Endothelial cell of umbilical vein (primary cell): ENCODE results near the gene ASB13. TPM values are rescaled to one million over a fixed set of nuclear protein-coding genes. Genes with fewer than 3 reads are reported as not detected.

Experiments
- BruUV-seq: library from RNA; stranded (reverse); fragments of 400-500 nt; replicated peaks from 2 replicates; lab custom pipeline; 2021; lab: Mats Ljungman, UMichigan
- CTCF ChIA-PET: fragments of 300-600, 350-600 bp; sonication (Branson Sonifier 250); formaldehyde crosslinking; loops from one replicate; lab custom pipeline; 2021; ENCODE audit warnings: antibody characterized with exemption, inconsistent platforms; lab: Charles Lee
- POLR2A ChIA-PET: fragments of 300-600, 350-600 bp; sonication (Branson Sonifier 250); formaldehyde crosslinking; loops from one replicate; lab custom pipeline; 2021; ENCODE audit warnings: antibody characterized with exemption, inconsistent platforms; lab: Charles Lee
- DNase-seq: peaks from one replicate; pipeline ENCODE4 v3.0.0-alpha.2; 2011; ENCODE audit warnings: low read depth, low spot score
- FAIRE-seq: peaks from 2 replicates; lab custom pipeline; 2011; peaks lifted over from hg19 to GRCh38; lab: Jason Lieb, UNC
- H2AFZ ChIP-seq: 2 replicates; pipeline ENCODE4 v1.6.0; 2012; ENCODE audit warnings: low read depth, low read length, control low read depth, inconsistent platforms
- H3K27ac ChIP-seq: 2 replicates; pipeline ENCODE4 v1.5.1; 2011; ENCODE audit warnings: low read depth, mild to moderate bottlenecking, control low read depth, low read length, moderate library complexity; ENCODE audit not compliant: insufficient read depth
- H3K27me3 ChIP-seq, 2 experiments: 2 replicates each; pipeline versions ENCODE4 v1.6.0 to v1.6.1; 2011; ENCODE audit warnings: low read length in 2 of 2, mixed read lengths in 1 of 2; ENCODE audit not compliant: control insufficient read depth in 2 of 2, insufficient read depth in 2 of 2
- H3K36me3 ChIP-seq, 2 experiments: 2 replicates in 1 of 2; 3 replicates in 1 of 2; pipeline ENCODE4 v1.5.1; 2011; ENCODE audit warnings: low read length in 2 of 2, mild to moderate bottlenecking in 1 of 2, moderate library complexity in 1 of 2; ENCODE audit not compliant: control insufficient read depth in 2 of 2, insufficient read depth in 2 of 2; ENCODE audit errors: extremely low read depth in 1 of 2
- H3K4me1 ChIP-seq: 3 replicates; pipeline ENCODE4 v1.5.1; 2011; ENCODE audit warnings: mild to moderate bottlenecking, low read length; ENCODE audit not compliant: control insufficient read depth, insufficient read depth; ENCODE audit errors: extremely low read depth
- H3K4me2 ChIP-seq: 2 replicates; pipeline ENCODE4 v1.6.1; 2011; ENCODE audit warnings: low read length, control low read depth, mixed read lengths; ENCODE audit not compliant: insufficient read depth
- H3K4me3 ChIP-seq, 3 experiments: fragments of 200-600 bp in 1 of 3; sonication (generic), shearing (Covaris generic) in 1 of 3; replicated peaks in 1 of 3; 2 replicates each; pipeline ENCODE4 v1.5.1; 2011 to 2016; ENCODE audit warnings: control low read depth in 3 of 3, low read length in 3 of 3, mild to moderate bottlenecking in 2 of 3, inconsistent platforms in 1 of 3, low read depth in 1 of 3, moderate library complexity in 1 of 3; ENCODE audit not compliant: insufficient read depth in 1 of 3
- H3K79me2 ChIP-seq: 2 replicates; pipeline ENCODE4 v1.6.0; 2012; ENCODE audit warnings: low read length, inconsistent platforms; ENCODE audit not compliant: control insufficient read depth, insufficient read depth
- H3K9ac ChIP-seq: replicated peaks from 2 replicates; pipeline ENCODE3; 2011; ENCODE audit warnings: low read length, control low read depth; ENCODE audit not compliant: insufficient read depth; ENCODE audit errors: extremely low read depth
- H3K9me1 ChIP-seq: replicated peaks from 3 replicates; pipeline ENCODE4 v1.6.0; 2011; ENCODE audit warnings: mild to moderate bottlenecking, low read length; ENCODE audit not compliant: control insufficient read depth, insufficient read depth; ENCODE audit errors: extremely low read depth
- H3K9me3 ChIP-seq: replicated peaks from 2 replicates; pipeline ENCODE4 v1.5.1; 2012; ENCODE audit warnings: low read length, inconsistent platforms; ENCODE audit not compliant: control insufficient read depth, insufficient read depth
- H4K20me1 ChIP-seq: replicated peaks from 2 replicates; pipeline ENCODE3; 2011; ENCODE audit warnings: mild to moderate bottlenecking, low read length; ENCODE audit not compliant: control insufficient read depth, insufficient read depth; ENCODE audit errors: extremely low read depth
- EZH2 ChIP-seq: IDR thresholded peaks from 2 replicates; pipeline ENCODE4 v1.6.1; 2012; ENCODE audit warnings: borderline replicate concordance, low read depth, mild to moderate bottlenecking, moderate library complexity, low read length, inconsistent platforms; ENCODE audit not compliant: severe bottlenecking
- FOS ChIP-seq: IDR thresholded peaks from 2 replicates; pipeline ENCODE4 v1.6.1; 2011; ENCODE audit warnings: mild to moderate bottlenecking, low read length, moderate library complexity, borderline replicate concordance; ENCODE audit not compliant: insufficient read depth
- GATA2 ChIP-seq: IDR thresholded peaks from 2 replicates; pipeline ENCODE4 v1.7.0; 2011; ENCODE audit warnings: low read depth, mild to moderate bottlenecking, moderate library complexity, mixed read lengths, low read length; ENCODE audit not compliant: insufficient read length, insufficient read depth
- JUN ChIP-seq: IDR thresholded peaks from 2 replicates; pipeline ENCODE4 v1.6.1; 2011; ENCODE audit warnings: borderline replicate concordance, low read depth; ENCODE audit not compliant: insufficient read length, insufficient read depth
- MYC ChIP-seq: IDR thresholded peaks from one replicate; pipeline ENCODE4 v1.6.1; 2011; ENCODE audit warnings: mild to moderate bottlenecking, low read depth, low read length
- POLR2A ChIP-seq: IDR thresholded peaks from 2 replicates; pipeline ENCODE4 v1.6.1; 2012; ENCODE audit warnings: low read depth, mild to moderate bottlenecking, control low read depth, low read length
- POLR2AphosphoS5 ChIP-seq: IDR thresholded peaks from 2 replicates; pipeline ENCODE4 v1.6.1; 2012; ENCODE audit warnings: low read depth, mild to moderate bottlenecking, control low read depth, low read length, moderate library complexity; ENCODE audit not compliant: insufficient read depth
- dilution Hi-C: fragments of 300-500 bp; cut with MboI; formaldehyde crosslinking; loops from one replicate; pipeline ENCODE4 v1.15.0; 2019; ENCODE audit warnings: low sequenced_read_pairs; ENCODE audit not compliant: extremely low pct_ligation_motif_present
- intact Hi-C: fragments of 100-400 bp; cut with micrococcal nuclease; formaldehyde crosslinking; loops from one replicate; pipeline ENCODE4 v1.10.0; 2022
- polyA plus RNA-seq, 4 experiments: library from polyadenylated mRNA; depleted of rRNA in 3 of 4; stranded (reverse) in 3 of 4; unstranded in 1 of 4; fragments of >200 nt; gene quantifications; 2 replicates each; pipeline versions ENCODE4 v1.2.1 to v1.2.3, GENCODE V29; 2011 to 2012; ENCODE audit warnings: missing spikeins in 1 of 4
- total RNA-seq: library from RNA; stranded (reverse); gene quantifications from 2 replicates; pipeline ENCODE4 v1.2.3, GENCODE V29; 2021
- TF ChIP-seq, protein P1 (sequence below): IDR thresholded peaks from 2 replicates; pipeline ENCODE4 v1.6.1; 2011; ENCODE audit not compliant: insufficient read depth, insufficient read length
- TF ChIP-seq, protein P2 (sequence below), 2 donors: IDR thresholded peaks; 1 replicate in 1 of 2; 2 replicates in 1 of 2; pipeline ENCODE4 v1.5.1; 2011; ENCODE audit warnings: low read length in 2 of 2, mild to moderate bottlenecking in 2 of 2, moderate library complexity in 2 of 2, control low read depth in 1 of 2, inconsistent platforms in 1 of 2, low read depth in 1 of 2; ENCODE audit not compliant: insufficient read depth in 1 of 2; ENCODE audit errors: extremely low read depth in 1 of 2

The ASB13 gene
- total and polyA plus RNA-seq, 2 donors (not counting 3 experiments of a cell fraction or from before 2014, with no cell fraction given), result 6.3 to 7.3 TPM

DNA sequence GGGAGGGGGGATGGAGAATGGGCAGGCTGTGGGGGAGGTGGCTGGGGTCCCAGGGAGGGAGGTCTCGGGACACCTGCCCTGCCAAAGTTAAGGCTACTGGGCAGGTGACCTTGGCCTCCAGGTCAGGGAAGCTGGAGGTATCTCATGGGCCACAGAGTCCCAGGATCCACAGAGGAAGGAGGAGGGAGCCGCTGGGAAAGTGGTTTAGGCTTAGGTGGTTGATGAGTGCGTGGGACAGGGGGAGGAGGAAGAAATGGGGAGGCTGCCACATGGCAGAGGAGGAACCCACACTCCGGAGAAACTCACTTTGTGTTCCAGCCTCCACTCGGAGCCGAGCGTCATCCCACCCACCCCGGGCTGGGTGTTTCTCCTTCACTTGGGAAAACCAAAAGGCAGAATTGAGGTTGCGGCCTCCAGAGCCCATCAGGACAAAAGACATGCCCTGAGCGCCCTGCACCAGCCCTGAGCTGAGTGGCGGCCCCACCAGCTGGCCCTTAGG lies 46.1 kb downstream of the ASB13 start:
- Histone ChIP-seq H2AFZ (peak overlapping the region; percentile 7), H3K79me2 (no peaks in the 10 kb centered on the region), H4K20me1 (no peaks in the 10 kb centered on the region), H3K27ac (no peak overlapping the region), H3K9ac (no peak overlapping the region), H3K9me1 (no peaks in the 10 kb centered on the region), H3K36me3 (no peaks in the 10 kb centered on the region), H3K4me2 (no peak overlapping the region), H3K4me1 (no peaks in the 10 kb centered on the region), H3K27me3 (no peaks in the 10 kb centered on the region), H3K4me3 (no peak overlapping the region), H3K9me3 (no peaks in the 10 kb centered on the region)
- BruUV-seq, result no TSS peak
- intact Hi-C loops, result no loop called here
- FAIRE-seq (no peak), DNase-seq (no peak)
- TF ChIP-seq FOS, result no peak
- CTCF ChIA-PET, result interaction anchor here (1.0 to 3.5 kb wide), 5 partner anchors 9 to 186 kb away, joined by 3 to 49 read pairs (median 8); no protein-coding TSS in a partner anchor
- dilution Hi-C loops, result no loop called here
- POLR2A ChIA-PET, result no interaction called here

DNA sequence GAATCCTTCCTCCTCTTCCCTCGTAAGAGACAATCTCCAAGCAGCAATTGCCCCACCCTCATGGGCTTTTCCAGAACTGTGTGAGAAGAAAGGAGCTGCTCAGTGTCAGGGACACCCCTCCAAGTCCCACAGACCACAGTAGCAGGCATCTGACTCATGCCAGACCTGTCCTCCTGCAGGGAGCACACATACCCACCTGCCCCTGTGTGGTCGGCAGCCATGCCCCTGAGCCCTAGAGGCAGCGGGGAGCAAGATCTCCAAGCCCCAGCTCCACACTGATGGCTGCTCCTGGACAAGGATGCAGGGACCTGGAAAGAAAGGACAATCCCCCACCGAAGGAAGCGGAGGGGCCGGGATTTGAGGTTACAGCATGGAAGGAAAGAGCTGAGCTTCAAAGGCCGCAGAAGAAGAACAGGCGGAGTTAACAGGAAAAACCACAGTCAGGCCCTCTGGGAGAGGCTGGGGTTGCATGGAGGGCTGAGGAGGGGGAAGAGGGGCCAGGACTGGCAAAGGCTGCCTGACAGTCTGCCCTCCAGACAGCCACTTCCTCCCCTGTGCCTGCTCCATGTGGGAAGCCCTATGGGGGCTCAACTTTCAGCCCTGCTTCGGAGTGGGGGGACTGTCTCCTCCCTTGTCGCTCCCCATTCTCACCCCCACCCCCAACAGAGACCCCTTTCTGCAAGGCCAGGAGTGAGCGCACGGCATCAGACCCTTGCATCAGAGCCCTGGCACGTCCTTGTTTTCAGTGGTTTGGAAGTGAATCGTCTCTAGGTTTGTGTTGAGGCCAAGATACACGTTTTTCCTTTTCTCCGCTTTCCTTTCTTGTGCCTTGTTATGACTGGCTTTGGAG lies 46.8 kb downstream of the ASB13 start:
- Histone ChIP-seq H3K27me3 (no peaks in the 10 kb centered on the region), H3K9me3 (no peaks in the 10 kb centered on the region), H4K20me1 (no peaks in the 10 kb centered on the region), H3K4me2 (no peak overlapping the region), H3K4me1 (no peaks in the 10 kb centered on the region), H3K4me3 (no peak overlapping the region), H2AFZ (peak overlapping the region; percentile 7), H3K9ac (no peak overlapping the region), H3K79me2 (no peaks in the 10 kb centered on the region), H3K9me1 (no peaks in the 10 kb centered on the region), H3K27ac (no peak overlapping the region), H3K36me3 (no peaks in the 10 kb centered on the region)
- TF ChIP-seq, protein P1, sequence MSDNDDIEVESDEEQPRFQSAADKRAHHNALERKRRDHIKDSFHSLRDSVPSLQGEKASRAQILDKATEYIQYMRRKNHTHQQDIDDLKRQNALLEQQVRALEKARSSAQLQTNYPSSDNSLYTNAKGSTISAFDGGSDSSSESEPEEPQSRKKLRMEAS, result no peak
- TF ChIP-seq POLR2A, result no peak
- no peak for TF ChIP-seq EZH2
- TF ChIP-seq GATA2, result no peak
- TF ChIP-seq POLR2AphosphoS5, result no peak
- TF ChIP-seq JUN, result no peak
- TF ChIP-seq FOS, result no peak
- TF ChIP-seq, protein P2, sequence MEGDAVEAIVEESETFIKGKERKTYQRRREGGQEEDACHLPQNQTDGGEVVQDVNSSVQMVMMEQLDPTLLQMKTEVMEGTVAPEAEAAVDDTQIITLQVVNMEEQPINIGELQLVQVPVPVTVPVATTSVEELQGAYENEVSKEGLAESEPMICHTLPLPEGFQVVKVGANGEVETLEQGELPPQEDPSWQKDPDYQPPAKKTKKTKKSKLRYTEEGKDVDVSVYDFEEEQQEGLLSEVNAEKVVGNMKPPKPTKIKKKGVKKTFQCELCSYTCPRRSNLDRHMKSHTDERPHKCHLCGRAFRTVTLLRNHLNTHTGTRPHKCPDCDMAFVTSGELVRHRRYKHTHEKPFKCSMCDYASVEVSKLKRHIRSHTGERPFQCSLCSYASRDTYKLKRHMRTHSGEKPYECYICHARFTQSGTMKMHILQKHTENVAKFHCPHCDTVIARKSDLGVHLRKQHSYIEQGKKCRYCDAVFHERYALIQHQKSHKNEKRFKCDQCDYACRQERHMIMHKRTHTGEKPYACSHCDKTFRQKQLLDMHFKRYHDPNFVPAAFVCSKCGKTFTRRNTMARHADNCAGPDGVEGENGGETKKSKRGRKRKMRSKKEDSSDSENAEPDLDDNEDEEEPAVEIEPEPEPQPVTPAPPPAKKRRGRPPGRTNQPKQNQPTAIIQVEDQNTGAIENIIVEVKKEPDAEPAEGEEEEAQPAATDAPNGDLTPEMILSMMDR (IDR thresholded peaks at IDR 0.05; ENCODE audit: extremely low read depth in 1 of 2, insufficient read depth in 1 of 2, low read depth in 1 of 2, low read length in 2 of 2), result no peak
- TF ChIP-seq MYC, result no peak
- no peak for FAIRE-seq
- dilution Hi-C loops (no loop called here), intact Hi-C loops (no loop called here)
- no TSS peak for BruUV-seq
- POLR2A ChIA-PET, result interaction anchor here (1.4 kb wide), 1 partner anchor 173 kb away, joined by 3 read pairs; no protein-coding TSS in a partner anchor
- CTCF ChIA-PET, result interaction anchor here (1.0 to 2.2 kb wide), 4 partner anchors 10 to 185 kb away, joined by 3 to 9 read pairs (median 8); no protein-coding TSS in a partner anchor
- peak; percentile 43 for DNase-seq
